Panc1 (cell line): ENCODE results near the gene IL19. TPM values are rescaled to one million over a fixed set of nuclear protein-coding genes. Genes with fewer than 3 reads are reported as not detected.

Source experiments
- ATAC-seq: fragments of 200-7000 bp; cut with Tn5 transposase; 2 replicates; pipeline ENCODE4 v1.9.1; 2020; ENCODE audit warnings: mild to moderate bottlenecking, moderate library complexity
- BruUV-seq: library from RNA; stranded (reverse); fragments of 400-500 nt; replicated peaks from 2 replicates; lab custom pipeline; 2021; lab: Mats Ljungman, UMichigan
- CTCF ChIA-PET: fragments of 300-600 bp; sonication (Branson Sonifier 250); formaldehyde crosslinking; loops from one replicate; lab custom pipeline; 2022; ENCODE audit warnings: antibody characterized with exemption; lab: Charles Lee
- POLR2A ChIA-PET: fragments of 300-600 bp; sonication (Branson Sonifier 250); formaldehyde crosslinking; loops from one replicate; lab custom pipeline; 2022; ENCODE audit warnings: antibody characterized with exemption; lab: Charles Lee
- DNase-seq: peaks from one replicate; pipeline ENCODE4 v3.0.0-alpha.2; 2010; ENCODE audit warnings: low read depth, low spot score
- H3K27ac ChIP-seq: 2 replicates; pipeline ENCODE4 v1.5.1; 2011; ENCODE audit warnings: mild to moderate bottlenecking, low read length, inconsistent platforms
- H3K27me3 ChIP-seq: fragments of 200-500 bp; sonication (Bioruptor generic); 2 replicates; pipeline ENCODE4 v1.6.0; 2014; ENCODE audit warnings: low read length, inconsistent platforms; ENCODE audit not compliant: control insufficient read depth, insufficient read depth
- H3K36me3 ChIP-seq: fragments of 200-500 bp; sonication (Bioruptor generic); 2 replicates; pipeline ENCODE4 v1.5.1; 2014; ENCODE audit warnings: inconsistent platforms, mild to moderate bottlenecking, low read length, moderate library complexity; ENCODE audit not compliant: control insufficient read depth, insufficient read depth
- H3K4me1 ChIP-seq: 2 replicates; pipeline ENCODE4 v1.5.1; 2011; ENCODE audit warnings: inconsistent platforms, mild to moderate bottlenecking, low read length, moderate library complexity; ENCODE audit not compliant: control insufficient read depth, insufficient read depth
- H3K4me3 ChIP-seq, 2 experiments: 2 replicates each; pipeline ENCODE4 v1.5.1; 2011 to 2012; ENCODE audit warnings: low read depth in 2 of 2, low read length in 2 of 2, mild to moderate bottlenecking in 2 of 2, inconsistent platforms in 1 of 2, moderate library complexity in 1 of 2
- H3K9me3 ChIP-seq: fragments of 200-500 bp; sonication (Bioruptor generic); 2 replicates; pipeline ENCODE4 v1.5.1; 2014; ENCODE audit warnings: low read depth, mild to moderate bottlenecking, inconsistent platforms, low read length, moderate library complexity; ENCODE audit not compliant: control insufficient read depth, insufficient read depth
- CTCF ChIP-seq: fragments of 450-650 bp; IDR thresholded peaks from 2 replicates; pipeline ENCODE4 v1.5.1; 2017; ENCODE audit warnings: mild to moderate bottlenecking
- POLR2AphosphoS5 ChIP-seq: IDR thresholded peaks from 2 replicates; pipeline ENCODE4 v1.6.1; 2012; ENCODE audit warnings: mild to moderate bottlenecking, low read depth, low read length, moderate library complexity
- REST ChIP-seq, 2 experiments: IDR thresholded peaks; 2 replicates each; pipeline ENCODE4 v1.6.1; 2011 to 2012; ENCODE audit warnings: low read depth in 2 of 2, control low read depth in 1 of 2, low read length in 1 of 2, mild to moderate bottlenecking in 1 of 2, moderate library complexity in 1 of 2; ENCODE audit not compliant: insufficient read depth in 1 of 2
- SIN3A ChIP-seq: IDR thresholded peaks from 2 replicates; pipeline ENCODE4 v1.6.1; 2012; ENCODE audit warnings: low read depth, mild to moderate bottlenecking, low read length, moderate library complexity, borderline replicate concordance; ENCODE audit not compliant: insufficient read depth
- TCF7L2 ChIP-seq: IDR thresholded peaks from 2 replicates; pipeline ENCODE4 v1.6.1; 2011; ENCODE audit warnings: mild to moderate bottlenecking, low read depth, low read length, inconsistent platforms
- in situ Hi-C: cut with HindIII; loops from 2 replicates; pipeline ENCODE4 v1.10.0; 2016; ENCODE audit warnings: low sequenced_read_pairs, low pct_unique_long_range_greater_than_20kb
- intact Hi-C: fragments of 100-400 bp; cut with micrococcal nuclease; formaldehyde crosslinking; loops from one replicate; pipeline ENCODE4 v1.10.0; 2022; ENCODE audit not compliant: unreplicated experiment
- total RNA-seq: library from RNA; stranded (reverse); gene quantifications from one replicate; pipeline ENCODE4 v1.2.1, GENCODE V29; 2021; ENCODE audit not compliant: unreplicated experiment

The IL19 gene
- total RNA-seq, 1 experiment from 2014 or later: not detected

- BruUV-seq: no TSS peak
- Histone ChIP-seq H3K27ac (no peak overlapping the region), H3K27me3 (peaks cover 21% of the 10 kb centered on the region), H3K9me3 (no peaks in the 10 kb centered on the region), H3K4me1 (no peaks in the 10 kb centered on the region), H3K4me3 (no peak overlapping the region), H3K36me3 (no peaks in the 10 kb centered on the region)
- in situ Hi-C loops: no loop called here
- no peak for ATAC-seq
- no peak for DNase-seq
- ChIA-PET POLR2A (no interaction called here), CTCF (no interaction called here)
- TF ChIP-seq REST (IDR thresholded peaks at IDR 0.05; ENCODE audit: insufficient read depth in 1 of 2, low read depth in 2 of 2, low read length in 1 of 2) (no peak), POLR2AphosphoS5 (no peak), SIN3A (no peak), TCF7L2 (no peak), CTCF (no peak)
- intact Hi-C loops: no loop called here
These were observed 59.3 kb downstream of the IL19 start for GRCh38 chr1:206829875-206830274.

GRCh38 chr1:206831650-206832049, 61.1 kb downstream of the IL19 start:
- DNase-seq: no peak
- no peak overlapping the region for H3K27ac ChIP-seq
- no peak overlapping the region for H3K4me3 ChIP-seq
- peaks cover 24% of the 10 kb centered on the region for H3K27me3 ChIP-seq
- H3K4me1 ChIP-seq: no peaks in the 10 kb centered on the region
- H3K9me3 ChIP-seq: no peaks in the 10 kb centered on the region
- no TSS peak for BruUV-seq
- intact Hi-C loops (no loop called here), in situ Hi-C loops (no loop called here)
- POLR2A ChIA-PET: no interaction called here
- no peaks in the 10 kb centered on the region for H3K36me3 ChIP-seq
- TF ChIP-seq SIN3A (no peak), CTCF (no peak), TCF7L2 (no peak), REST (IDR thresholded peaks at IDR 0.05; ENCODE audit: insufficient read depth in 1 of 2, low read depth in 2 of 2, low read length in 1 of 2) (no peak), POLR2AphosphoS5 (no peak)
- CTCF ChIA-PET: no interaction called here
- no peak for ATAC-seq
